ENCODE results near the gene MLH3.

Gene MLH3

GRCh38 chr14:75044322-75044721 lies 6.9 kb downstream of the MLH3 start:
- Histone ChIP-seq H3K36me3 (ENCODE audit: control insufficient read depth, insufficient read depth, low read length) (peaks cover 2% of the 10 kb centered on the region; the same call in 1 of the 2 replicates), H3K4me3 (replicated peaks; ENCODE audit: low read depth, low read length) (no peak overlapping the region), H3K27me3 (replicated peaks; ENCODE audit: control insufficient read depth, insufficient read depth, low read length) (no peaks in the 10 kb centered on the region)
- DNase-seq (ENCODE audit: extremely low read depth, insufficient read length): no peak
- no peak for TF ChIP-seq CTCF (IDR thresholded peaks at IDR 0.05; ENCODE audit: insufficient read depth, low read length, poor library complexity, severe bottlenecking)

- no peak for DNase-seq (ENCODE audit: extremely low read depth, insufficient read length)
- H3K36me3 ChIP-seq (ENCODE audit: control insufficient read depth, insufficient read depth, low read length): peaks cover 2% of the 10 kb centered on the region; the same call in 1 of the 2 replicates
- no peak for TF ChIP-seq CTCF (IDR thresholded peaks at IDR 0.05; ENCODE audit: insufficient read depth, low read length, poor library complexity, severe bottlenecking)
- H3K27me3 ChIP-seq (replicated peaks; ENCODE audit: control insufficient read depth, insufficient read depth, low read length): no peaks in the 10 kb centered on the region
- H3K4me3 ChIP-seq (replicated peaks; ENCODE audit: low read depth, low read length): no peak overlapping the region
Observed at GRCh38 chr14:75042035-75042434, 9.2 kb downstream of the MLH3 start.

DNA sequence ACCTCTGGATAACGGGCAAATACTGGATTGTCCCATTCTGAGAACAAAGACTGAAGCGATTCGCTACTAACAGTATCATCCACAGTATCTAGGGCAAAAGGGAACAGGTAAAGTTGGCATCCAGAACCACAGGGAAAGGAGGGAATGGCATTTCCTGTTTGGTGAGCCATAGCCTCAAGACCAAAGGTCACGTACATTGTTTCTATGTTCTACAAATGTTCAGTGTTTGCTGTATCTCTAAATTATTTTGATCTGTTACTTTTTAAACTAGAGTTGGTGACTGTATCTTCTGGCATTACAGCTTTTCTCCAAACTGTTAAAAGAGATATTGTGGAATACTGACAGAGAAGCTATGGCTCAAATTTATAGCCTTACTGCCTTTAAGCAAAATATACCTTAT lies 9.7 kb downstream of the MLH3 start:
- Histone ChIP-seq H3K4me3 (replicated peaks; ENCODE audit: low read depth, low read length) (no peak overlapping the region), H3K36me3 (ENCODE audit: control insufficient read depth, insufficient read depth, low read length) (peaks cover 2% of the 10 kb centered on the region; the same call in 1 of the 2 replicates), H3K27me3 (replicated peaks; ENCODE audit: control insufficient read depth, insufficient read depth, low read length) (no peaks in the 10 kb centered on the region)
- TF ChIP-seq CTCF (IDR thresholded peaks at IDR 0.05; ENCODE audit: insufficient read depth, low read length, poor library complexity, severe bottlenecking): no peak
- no peak for DNase-seq (ENCODE audit: extremely low read depth, insufficient read length)

DNA sequence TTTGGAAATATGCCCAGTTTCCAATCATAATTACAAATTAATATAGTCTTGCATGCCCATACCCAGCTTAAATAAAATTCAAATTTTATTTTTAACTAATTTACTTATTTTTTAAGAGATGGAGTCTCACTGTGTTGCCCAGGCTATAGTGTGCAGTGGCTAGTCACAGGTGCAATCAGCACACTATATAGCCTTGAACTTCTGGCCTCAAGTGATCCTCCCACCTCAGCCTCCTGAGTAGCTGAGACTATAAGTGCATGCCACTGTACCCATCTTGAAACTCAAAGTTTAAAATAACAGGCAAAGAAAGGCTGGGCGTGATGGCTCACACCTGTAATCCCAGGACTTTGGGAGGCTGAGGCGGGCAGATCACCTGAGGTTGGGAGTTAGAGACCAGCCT lies 10.3 kb downstream of the MLH3 start:
- no peak for DNase-seq (ENCODE audit: extremely low read depth, insufficient read length)
- Histone ChIP-seq H3K27me3 (replicated peaks; ENCODE audit: control insufficient read depth, insufficient read depth, low read length) (no peaks in the 10 kb centered on the region), H3K36me3 (ENCODE audit: control insufficient read depth, insufficient read depth, low read length) (peaks cover 2% of the 10 kb centered on the region; the same call in 1 of the 2 replicates), H3K4me3 (replicated peaks; ENCODE audit: low read depth, low read length) (no peak overlapping the region)
- TF ChIP-seq CTCF (IDR thresholded peaks at IDR 0.05; ENCODE audit: insufficient read depth, low read length, poor library complexity, severe bottlenecking): no peak

DNA sequence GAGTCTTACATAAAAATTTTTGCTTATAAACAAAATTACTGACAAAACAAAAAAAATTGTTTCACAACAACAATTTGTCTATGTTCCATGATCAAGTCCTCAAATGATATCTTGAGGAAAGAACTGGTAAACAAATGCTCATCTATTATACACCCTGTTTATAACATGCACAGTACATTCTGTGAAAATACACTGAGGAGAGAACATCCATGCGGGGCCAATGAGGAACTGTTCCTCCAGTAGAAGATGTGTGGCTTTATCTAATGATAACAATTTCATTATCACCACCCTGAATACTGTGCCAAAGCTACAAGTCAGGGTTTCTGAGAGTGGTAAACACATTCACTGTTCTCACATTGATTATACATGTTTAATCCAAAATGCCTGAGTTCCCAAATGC lies 10.8 kb downstream of the MLH3 start:
- TF ChIP-seq CTCF (IDR thresholded peaks at IDR 0.05; ENCODE audit: insufficient read depth, low read length, poor library complexity, severe bottlenecking): no peak
- Histone ChIP-seq H3K36me3 (ENCODE audit: control insufficient read depth, insufficient read depth, low read length) (peaks cover 2% of the 10 kb centered on the region; the same call in 1 of the 2 replicates), H3K27me3 (replicated peaks; ENCODE audit: control insufficient read depth, insufficient read depth, low read length) (no peaks in the 10 kb centered on the region), H3K4me3 (replicated peaks; ENCODE audit: low read depth, low read length) (no peak overlapping the region)
- DNase-seq (ENCODE audit: extremely low read depth, insufficient read length): no peak

- Histone ChIP-seq H3K27me3 (replicated peaks; ENCODE audit: control insufficient read depth, insufficient read depth, low read length) (no peaks in the 10 kb centered on the region), H3K36me3 (ENCODE audit: control insufficient read depth, insufficient read depth, low read length) (peaks cover 4% of the 10 kb centered on the region), H3K4me3 (replicated peaks; ENCODE audit: low read depth, low read length) (no peak overlapping the region)
- no peak for TF ChIP-seq CTCF (IDR thresholded peaks at IDR 0.05; ENCODE audit: insufficient read depth, low read length, poor library complexity, severe bottlenecking)
- no peak for DNase-seq (ENCODE audit: extremely low read depth, insufficient read length)
Observed at GRCh38 chr14:75032939-75033338, 18.3 kb downstream of the MLH3 start.

Measured in GM06990 (cell line).